IMR-90 (cell line): ENCODE results near the gene SYT11. TPM values are rescaled to one million over a fixed set of nuclear protein-coding genes. Genes with fewer than 3 reads are reported as not detected.

Experiments used
- CEBPB ChIP-seq: IDR thresholded peaks from 2 replicates; pipeline ENCODE4 v1.6.1; 2012; ENCODE audit warnings: low read depth, low read length, improper control_type of control experiment
- ELK1 ChIP-seq: fragments of 150-350 bp; IDR thresholded peaks from 2 replicates; pipeline ENCODE4 v1.6.1; 2016; ENCODE audit warnings: low read depth, mild to moderate bottlenecking, low read length, moderate library complexity, borderline replicate concordance
- SMC3 ChIP-seq: fragments of 150-350 bp; IDR thresholded peaks from 2 replicates; pipeline ENCODE4 v1.6.1; 2016; ENCODE audit warnings: low read depth, mild to moderate bottlenecking, antibody characterized with exemption, low read length, moderate library complexity
- microRNA-seq, 2 experiments: library from miRNA; stranded (forward) in 1 of 2; unstranded in 1 of 2; fragments of 10-50 nt in 1 of 2; fragments of <30 nt in 1 of 2; gene quantifications in 1 of 2; microRNA quantifications in 1 of 2; one replicate each; pipeline versions ENCODE3 to v1.1.0; 2013 to 2020; ENCODE audit not compliant: insufficient read depth in 1 of 2, insufficient read length in 1 of 2, unreplicated experiment in 1 of 2
- polyA plus RNA-seq, 3 experiments: library from polyadenylated mRNA; depleted of rRNA; stranded (reverse); fragments of >200 nt; gene quantifications; 2 replicates each; pipeline ENCODE4 v1.2.3, GENCODE V29; 2012; ENCODE audit warnings: low replicate concordance in 1 of 3
- small RNA-seq, 5 experiments: library from RNA; depleted of rRNA; stranded (forward); fragments of <200 nt; gene quantifications; one replicate each; pipeline ENCODE3, GENCODE V24; 2012
- total RNA-seq: library from RNA; depleted of rRNA; stranded (reverse); fragments of >200 nt; gene quantifications from 2 replicates; pipeline ENCODE4 v1.2.3, GENCODE V29; 2012; rRNA removed

SYT11 gene
- total and polyA plus RNA-seq, 2 of the 4 experiments (the other 2 are of a cell fraction), result 22.9 to 43.7 TPM

DNA sequence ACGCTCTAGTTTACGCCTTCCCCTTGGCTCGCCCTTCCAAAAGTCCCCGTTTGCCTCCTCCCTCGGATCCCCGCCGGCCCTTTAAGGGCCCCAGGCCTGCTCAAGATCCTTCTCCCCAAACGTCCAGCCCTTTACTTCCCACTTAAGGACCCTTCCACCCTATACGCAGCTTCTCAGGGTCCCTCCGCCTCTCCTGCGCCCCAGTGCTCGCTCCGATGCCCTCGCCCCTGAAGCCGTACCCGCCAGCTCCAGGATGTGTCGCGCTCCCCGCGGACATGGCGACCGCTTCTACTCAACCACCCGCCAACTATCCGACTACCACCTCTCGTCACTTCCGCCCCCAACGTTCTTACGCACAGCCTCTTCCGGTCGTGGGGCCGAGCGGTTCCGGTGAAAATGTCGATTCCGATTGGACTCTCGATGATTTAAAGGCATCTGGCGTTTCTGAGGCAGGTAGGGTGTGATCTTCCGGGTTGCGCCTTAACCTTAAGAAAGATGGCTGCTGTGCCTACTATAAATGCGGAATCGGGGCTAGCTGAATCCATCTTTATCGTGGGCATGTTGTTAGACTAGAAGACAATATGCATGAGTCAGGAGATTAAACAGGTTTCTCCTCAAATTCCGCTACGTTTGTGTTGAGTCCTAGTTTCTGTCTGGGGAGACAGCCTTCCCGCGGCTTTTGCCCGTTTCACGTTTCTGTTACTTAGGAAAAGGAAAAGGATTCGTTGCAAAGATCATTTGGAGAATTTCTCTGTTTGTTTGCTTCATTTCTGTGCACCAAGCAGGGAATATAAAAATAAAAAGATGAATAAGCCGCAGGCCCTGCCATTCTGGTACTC lies 74.9 kb downstream of the SYT11 start, which contains the start of gene KHDC4 (continued):
- TF ChIP-seq ELK1, result no peak
- no peak for TF ChIP-seq CEBPB
- no peak for TF ChIP-seq SMC3

Small RNAs within 50 kb of the gene (microRNA-seq; reads per million reads assigned to microRNA genes)
- gene RF00015 (ENCODE audit: insufficient read depth, insufficient read length), result not detected
- not detected for gene SCARNA4 (ENCODE audit: insufficient read depth, insufficient read length)
- 20.7 reads per million, percentile 55 among the genes with 10 or more reads in this experiment for gene SNORA80E (ENCODE audit: insufficient read depth, insufficient read length)

Small RNAs within 50 kb of the gene (small RNA-seq; reads per million reads assigned to genes)
- gene RF00015 (0 reads per million in 5 experiments), gene SCARNA4 (0 reads per million in 5 experiments), gene SNORA80E (12.8 to 141 (median 30.7) reads per million in 5 experiments)

Other genes with a start within 250 kb of the SYT11 start
- 19.2 and 21.7 TPM in 2 replicates for gene MSTO1, start 249.3 kb upstream of the SYT11 start, total RNA-seq
- gene MSTO1, start 249.3 kb upstream of the SYT11 start, polyA plus RNA-seq (2012; rRNA removed), result 34.1 and 38.3 TPM in 2 replicates
- 26.4 and 31.5 TPM in 2 replicates for gene YY1AP1, start 170.8 kb upstream of the SYT11 start, total RNA-seq
- 52.6 and 54.9 TPM in 2 replicates for gene YY1AP1, start 170.8 kb upstream of the SYT11 start, polyA plus RNA-seq (2012; rRNA removed)
- gene DAP3, start 170.5 kb upstream of the SYT11 start, total RNA-seq, result 37.2 and 48.6 TPM in 2 replicates
- gene DAP3, start 170.5 kb upstream of the SYT11 start, polyA plus RNA-seq (2012; rRNA removed), result 126 TPM in 2 replicates
- gene GON4L, start 2.4 kb upstream of the SYT11 start, total RNA-seq, result 29.4 and 30.3 TPM in 2 replicates
- gene GON4L, start 2.4 kb upstream of the SYT11 start, polyA plus RNA-seq (2012; rRNA removed), result 19.2 and 21.2 TPM in 2 replicates
- gene RIT1, start 51.8 kb downstream of the SYT11 start, total RNA-seq, result 46.8 and 52.2 TPM in 2 replicates
- 26.2 and 29.6 TPM in 2 replicates for gene RIT1, start 51.8 kb downstream of the SYT11 start, polyA plus RNA-seq (2012; rRNA removed)
- 22.5 and 28.0 TPM in 2 replicates for gene KHDC4, start 74.8 kb downstream of the SYT11 start, total RNA-seq
- 23.4 and 29.9 TPM in 2 replicates for gene KHDC4, start 74.8 kb downstream of the SYT11 start, polyA plus RNA-seq (2012; rRNA removed)
- gene RXFP4, start 82.1 kb downstream of the SYT11 start, total RNA-seq, result not detected in 2 replicates
- not detected in 2 replicates for gene RXFP4, start 82.1 kb downstream of the SYT11 start, polyA plus RNA-seq (2012; rRNA removed)
- 81.4 and 91.8 TPM in 2 replicates for gene ARHGEF2, start 119.0 kb downstream of the SYT11 start, total RNA-seq
- 101 and 117 TPM in 2 replicates for gene ARHGEF2, start 119.0 kb downstream of the SYT11 start, polyA plus RNA-seq (2012; rRNA removed)
- 553 and 927 TPM in 2 replicates for gene SSR2, start 161.4 kb downstream of the SYT11 start, total RNA-seq
- gene SSR2, start 161.4 kb downstream of the SYT11 start, polyA plus RNA-seq (2012; rRNA removed), result 952 and 1,264 TPM in 2 replicates
- 8.8 and 9.7 TPM in 2 replicates for gene UBQLN4, start 194.2 kb downstream of the SYT11 start, total RNA-seq
- gene UBQLN4, start 194.2 kb downstream of the SYT11 start, polyA plus RNA-seq (2012; rRNA removed), result 21.6 and 24.0 TPM in 2 replicates
- gene LAMTOR2, start 195.2 kb downstream of the SYT11 start, total RNA-seq, result 45.8 and 50.0 TPM in 2 replicates
- gene LAMTOR2, start 195.2 kb downstream of the SYT11 start, polyA plus RNA-seq (2012; rRNA removed), result 89.0 and 106 TPM in 2 replicates
- not detected in 2 replicates for gene RAB25, start 201.6 kb downstream of the SYT11 start, total RNA-seq
- not detected in 2 replicates for gene RAB25, start 201.6 kb downstream of the SYT11 start, polyA plus RNA-seq (2012; rRNA removed)
- gene MEX3A, start 222.9 kb downstream of the SYT11 start, total RNA-seq, result 2.3 and 2.5 TPM in 2 replicates
- gene MEX3A, start 222.9 kb downstream of the SYT11 start, polyA plus RNA-seq (2012; rRNA removed), result 9.0 and 11.6 TPM in 2 replicates